DMS114 treated with DMSO at 0.1 percent for 48 hours (cell line): Measurements from ENCODE around the gene TMEM269.
A peak's percentile ranks its signal among the peaks of the same experiment; 100 is the strongest.
"Not testable (repeated sequence)": the region's sequence is repeated elsewhere in the genome, so short reads cannot be mapped to it uniquely, and the experiment has no call there.

ENCODE experiments used
- DNase-seq: peaks from one replicate; lab custom pipeline; 2025; ENCODE audit not compliant: unreplicated experiment; lab: John Stamatoyannopoulos, UW

Gene TMEM269

DNA sequence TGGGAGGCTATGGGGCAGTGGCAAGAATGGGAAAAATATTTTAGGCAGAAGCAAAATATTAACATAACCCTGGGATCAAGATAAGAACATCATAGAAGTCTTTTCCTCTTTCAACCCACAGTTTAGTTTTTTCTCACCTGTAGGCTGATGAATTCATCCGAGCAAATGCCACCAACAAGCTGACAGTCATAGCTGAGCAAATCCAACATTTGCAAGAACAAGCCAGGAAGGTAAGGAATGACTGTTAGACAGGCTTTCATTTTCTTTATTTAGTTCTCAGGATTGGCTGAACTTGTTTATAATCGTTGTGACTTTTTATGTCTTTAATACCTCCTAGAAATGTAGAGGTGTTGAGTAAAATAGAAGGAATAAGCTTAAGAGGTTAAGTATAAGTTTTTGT lies 11.4 kb upstream of the TMEM269 start:
- no peak for DNase-seq

DNA sequence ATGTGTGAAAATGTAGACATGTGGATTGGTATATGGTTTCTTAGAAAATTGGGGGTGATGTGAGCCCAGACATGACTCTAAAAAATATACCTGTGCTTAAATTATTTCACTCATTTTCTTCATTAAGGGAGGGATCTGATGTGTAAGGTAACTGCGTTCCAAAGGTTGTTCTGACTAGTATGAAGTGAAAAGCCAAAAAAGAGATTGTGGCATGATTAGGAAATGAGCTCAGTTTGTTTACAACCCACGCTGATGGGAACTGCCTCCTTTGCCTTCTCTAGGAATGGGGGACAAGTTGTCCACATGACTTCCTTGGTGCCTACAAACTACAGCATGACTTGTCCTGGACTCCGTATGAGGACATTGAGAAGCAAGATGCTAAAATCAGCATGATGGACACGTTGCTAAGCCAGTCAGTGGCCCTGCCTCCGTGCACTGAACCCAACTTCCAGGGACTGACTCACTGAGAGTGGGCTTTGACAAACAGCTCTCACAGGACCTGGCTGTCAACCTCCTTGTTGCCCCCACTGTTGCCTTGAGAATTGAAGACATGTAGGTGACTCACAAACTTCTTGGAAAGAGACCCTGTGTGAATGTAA lies 9.8 kb upstream of the TMEM269 start:
- DNase-seq: no peak

DNA sequence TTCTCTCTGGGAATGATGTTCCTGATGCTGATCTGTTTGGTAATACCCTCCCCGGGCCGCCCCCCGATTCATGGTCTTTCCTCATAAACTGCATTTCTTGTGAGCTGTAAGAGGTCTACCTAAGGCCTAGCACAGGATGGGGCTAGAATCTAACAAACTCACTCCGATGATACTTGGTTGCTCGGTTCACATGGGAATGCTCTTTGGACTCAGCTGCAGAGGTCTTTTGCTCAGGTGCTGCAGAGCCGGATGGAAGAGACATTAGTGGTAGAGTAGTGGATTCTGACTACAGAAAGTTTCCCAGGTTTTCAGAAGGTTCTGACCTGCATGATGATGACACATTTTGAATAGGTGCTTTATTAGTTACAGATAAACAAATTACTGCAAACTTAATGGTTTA lies 8.3 kb upstream of the TMEM269 start:
- no peak for DNase-seq

DNA sequence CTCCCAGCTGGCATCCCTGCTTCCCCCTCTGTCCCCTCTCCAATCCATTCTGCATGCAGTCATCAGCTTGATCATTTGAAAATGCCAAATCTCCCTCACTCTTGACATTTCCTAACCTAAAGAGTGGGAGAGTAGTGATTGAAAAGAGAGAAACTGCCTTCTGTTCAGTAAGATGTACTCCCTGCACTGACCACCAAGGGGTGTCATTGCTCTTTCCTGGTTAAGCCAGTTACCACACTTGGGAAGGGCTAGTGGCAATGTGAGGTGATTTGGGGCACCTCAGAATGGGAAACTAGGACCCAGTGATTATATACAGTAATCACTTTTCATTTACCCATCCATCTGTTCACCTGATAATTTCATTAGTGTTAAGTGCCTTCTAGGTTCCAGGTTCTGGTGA lies 6.9 kb upstream of the TMEM269 start:
- DNase-seq: peak; percentile 27

DNA sequence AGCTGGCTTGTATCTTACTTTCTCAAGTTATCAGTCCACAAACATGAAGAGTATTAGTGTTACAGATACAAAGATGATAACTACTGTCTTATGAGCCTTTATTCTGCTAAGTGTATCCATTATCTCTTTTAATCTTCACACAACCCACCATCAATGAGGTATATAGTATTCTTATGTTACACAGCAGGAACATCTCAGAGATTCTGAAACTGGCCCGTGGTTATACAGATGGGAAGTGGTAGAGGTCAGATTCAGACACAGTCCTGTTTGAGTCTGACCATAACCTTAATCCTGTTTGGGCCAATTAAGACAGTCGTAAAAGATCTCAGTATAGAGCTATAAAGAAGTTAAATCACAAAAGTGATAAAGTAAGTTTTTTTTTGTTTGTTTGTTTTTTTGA lies 5.1 kb upstream of the TMEM269 start:
- DNase-seq: no peak

DNA sequence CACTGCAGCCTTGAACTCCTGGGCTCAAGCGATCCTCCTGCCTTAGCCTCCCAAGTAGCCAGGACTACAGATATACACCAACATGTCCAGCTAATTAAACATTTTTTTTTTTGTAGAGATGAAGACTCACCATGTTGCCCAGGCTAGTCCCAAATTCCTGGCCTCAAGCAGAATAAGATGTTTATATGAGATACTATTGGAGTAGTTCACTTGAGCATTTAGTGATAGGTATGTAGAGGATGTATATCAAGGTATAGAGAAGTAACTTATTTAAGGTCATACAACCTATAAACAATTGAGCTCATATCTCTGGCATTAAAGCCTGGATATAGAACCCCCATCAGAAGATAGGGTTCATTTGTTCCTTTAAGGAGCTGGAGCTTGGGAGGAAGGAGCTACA lies 4.6 kb upstream of the TMEM269 start:
- no peak for DNase-seq

DNA sequence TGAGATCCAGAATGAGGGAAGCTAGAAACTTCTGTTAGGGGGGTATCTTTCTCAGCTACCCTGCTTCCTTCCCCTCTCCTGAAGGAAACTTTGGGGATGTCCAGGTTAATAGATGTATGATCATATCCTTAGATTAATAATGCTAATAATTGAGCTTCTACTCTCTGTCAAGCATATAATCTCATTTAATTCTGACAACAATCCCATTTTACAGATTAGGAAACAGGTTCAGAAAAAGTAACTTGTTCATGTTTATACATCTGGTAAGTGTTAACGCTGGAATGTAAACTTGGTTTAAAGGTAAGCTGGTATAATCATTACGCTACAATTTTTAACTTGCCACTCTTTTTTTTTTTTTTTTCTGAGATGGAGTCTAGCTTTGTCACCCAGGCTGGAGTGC lies 1.7 kb upstream of the TMEM269 start:
- no peak for DNase-seq

DNA sequence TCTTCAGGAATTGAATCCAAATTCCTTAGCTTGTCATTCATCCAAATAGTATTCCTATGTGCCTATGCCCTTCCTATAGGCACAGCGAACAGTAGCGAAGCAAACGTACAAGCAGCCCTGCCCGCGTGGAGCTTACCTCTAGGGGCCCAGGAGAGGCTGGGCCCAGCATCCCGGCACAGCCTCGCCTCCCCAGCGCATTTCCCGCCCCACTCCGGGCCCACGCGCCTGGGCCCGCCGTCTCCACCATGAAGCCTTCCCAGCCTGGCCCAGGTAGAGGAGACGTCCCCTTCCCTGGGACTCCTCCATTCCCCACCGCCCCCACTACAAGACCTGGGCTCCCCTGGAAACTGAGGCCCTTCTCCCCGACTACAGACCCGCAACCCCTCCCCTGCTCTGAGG lies 245 bp upstream of the TMEM269 start:
- DNase-seq: no peak

DNA sequence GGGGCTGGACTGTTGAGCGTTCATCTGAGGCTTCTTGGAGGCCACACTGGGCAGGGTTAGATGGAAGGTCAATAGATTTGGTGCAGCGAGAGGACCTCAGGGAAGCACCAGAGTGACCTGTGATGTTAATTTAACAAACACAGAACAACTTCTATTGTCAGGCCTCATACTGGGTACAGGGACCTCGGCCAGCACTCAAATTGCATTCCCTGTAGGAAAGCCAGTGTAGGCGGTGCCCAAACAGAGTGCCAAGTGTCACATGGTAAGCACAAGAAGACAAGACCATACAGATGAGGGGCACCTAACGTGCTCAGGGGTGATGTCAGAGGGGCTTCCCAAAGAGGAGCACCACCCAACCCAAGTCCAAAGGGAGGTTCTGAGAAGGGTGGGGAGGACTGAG lies 1.3 kb downstream of the TMEM269 start:
- no peak for DNase-seq

DNA sequence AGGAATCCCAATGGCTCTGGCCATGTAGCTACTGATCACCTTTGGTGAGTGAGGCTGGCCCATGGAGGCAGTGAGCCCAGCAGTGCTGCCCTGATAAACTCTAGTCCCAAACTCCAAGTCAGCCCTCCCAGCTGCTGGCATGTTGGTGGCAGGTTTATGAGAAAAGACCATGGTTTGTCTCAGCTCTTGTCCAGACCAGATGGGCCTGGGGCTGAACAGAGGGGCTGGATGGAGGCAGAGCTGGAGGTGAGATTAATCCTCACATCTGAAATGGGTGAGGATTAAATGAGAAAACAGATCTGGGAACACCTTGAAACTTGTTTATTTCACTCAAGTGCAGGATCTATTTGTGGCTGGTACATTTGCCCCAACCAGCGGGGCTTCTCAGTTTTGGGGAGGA lies 3.2 kb downstream of the TMEM269 start:
- no peak for DNase-seq

DNA sequence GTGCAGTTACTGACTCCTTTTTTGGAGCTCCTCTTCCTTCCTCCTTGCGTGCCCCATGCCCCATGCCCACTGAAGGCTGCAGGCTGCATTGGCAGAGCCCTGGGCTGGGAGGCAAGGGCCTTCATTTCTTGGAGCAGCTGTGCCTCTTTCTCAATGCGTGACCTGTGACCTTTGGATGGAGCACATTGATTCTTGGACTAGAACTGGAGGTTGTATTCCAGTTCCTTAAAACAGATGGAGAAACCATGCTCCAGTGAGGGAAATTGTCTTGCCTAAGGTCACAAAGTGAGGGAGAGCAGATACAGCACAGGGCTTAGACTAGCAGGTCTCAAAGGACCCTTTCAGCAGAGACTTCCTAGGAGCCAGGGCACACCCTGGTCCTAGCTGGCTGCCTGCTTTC lies 9.0 kb downstream of the TMEM269 start:
- DNase-seq: no peak

DNA sequence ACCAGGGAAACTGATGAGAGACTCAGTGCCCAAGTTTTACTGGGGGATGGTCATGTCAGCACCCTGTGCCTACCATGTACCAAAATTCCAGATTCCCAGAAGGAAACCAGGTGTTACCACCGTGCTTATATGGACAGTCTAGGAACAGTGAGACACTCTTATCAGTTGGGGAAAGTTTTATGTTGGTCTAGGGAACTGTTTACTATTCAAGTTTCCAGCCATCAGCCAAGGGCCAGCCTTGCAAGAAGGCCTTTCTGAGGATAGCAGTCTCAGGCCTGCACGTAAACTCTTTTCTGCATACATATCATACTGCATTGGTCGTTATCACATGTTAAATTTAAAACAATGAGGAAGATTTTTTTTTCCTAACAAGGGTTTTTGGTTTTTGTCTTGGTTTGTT lies 12.6 kb downstream of the TMEM269 start:
- DNase-seq: no peak

DNA sequence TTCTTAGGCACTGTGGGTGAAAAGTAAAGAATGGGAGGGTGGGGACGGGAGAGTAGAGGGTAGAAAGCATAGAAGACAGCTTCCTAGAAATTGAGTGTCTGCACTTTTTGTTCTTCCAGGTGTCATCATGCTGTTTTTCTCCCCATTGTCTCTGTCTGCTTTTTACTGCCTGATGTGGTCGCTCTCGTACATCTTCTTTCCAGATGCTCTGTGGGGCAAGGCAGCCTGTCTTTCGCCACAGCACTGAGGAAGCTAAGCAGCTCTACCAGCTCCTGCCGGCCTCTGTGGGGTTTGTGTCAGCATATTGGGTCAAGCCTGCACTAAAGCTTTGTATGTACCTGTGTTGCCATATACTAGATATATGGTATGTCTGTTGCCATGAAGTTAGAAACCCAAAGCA lies 13.2 kb downstream of the TMEM269 start:
- no peak for DNase-seq

DNA sequence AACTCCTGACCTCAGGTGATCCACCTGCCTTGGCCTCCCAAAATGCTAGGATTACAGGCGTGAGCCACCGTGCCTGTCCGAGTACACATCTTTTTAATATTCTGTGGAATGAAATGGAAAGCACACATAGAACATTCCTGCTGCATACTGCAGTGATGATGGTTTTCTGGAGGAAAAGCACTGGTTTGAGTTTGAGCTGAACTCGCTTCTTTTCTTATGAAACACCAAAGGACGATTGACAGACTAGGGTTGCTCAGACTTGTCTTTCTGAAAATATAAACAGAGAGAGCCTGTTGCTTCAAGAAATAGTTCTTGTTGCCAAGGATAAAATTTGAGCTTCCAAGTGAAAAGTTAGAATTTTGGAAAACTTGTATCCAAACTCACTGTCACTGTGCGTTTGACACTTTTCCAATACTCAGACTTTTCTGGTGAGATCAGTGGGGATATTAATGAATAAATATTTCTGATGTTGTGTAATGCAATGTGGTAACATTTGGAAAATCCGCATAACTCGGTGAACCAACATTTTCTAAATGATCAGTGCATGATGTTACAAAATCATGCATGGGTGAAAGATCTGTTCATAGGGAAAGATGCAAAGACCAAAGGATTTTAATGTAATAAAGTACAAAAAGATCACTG lies 17.2 kb downstream of the TMEM269 start:
- no peak for DNase-seq

DNA sequence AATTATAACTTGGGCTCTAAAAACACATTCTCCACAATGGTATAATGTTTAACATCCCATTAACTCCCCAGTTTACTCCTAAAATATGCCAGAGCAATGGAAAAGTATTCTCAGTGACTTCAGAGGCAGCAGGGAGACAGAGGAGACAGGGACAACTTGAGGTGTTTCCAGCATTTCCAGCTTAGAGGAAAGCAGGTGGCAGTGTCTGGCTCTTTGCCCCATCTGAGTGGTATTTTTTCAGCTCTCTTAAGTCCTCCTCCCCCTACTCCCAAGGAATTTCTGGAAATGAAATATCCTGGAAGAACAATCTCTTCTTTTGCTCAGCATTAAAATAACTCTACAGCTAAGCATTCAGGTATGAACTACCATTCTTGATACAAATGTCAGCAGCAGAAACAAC lies 21.4 kb downstream of the TMEM269 start:
- no peak for DNase-seq

DNA sequence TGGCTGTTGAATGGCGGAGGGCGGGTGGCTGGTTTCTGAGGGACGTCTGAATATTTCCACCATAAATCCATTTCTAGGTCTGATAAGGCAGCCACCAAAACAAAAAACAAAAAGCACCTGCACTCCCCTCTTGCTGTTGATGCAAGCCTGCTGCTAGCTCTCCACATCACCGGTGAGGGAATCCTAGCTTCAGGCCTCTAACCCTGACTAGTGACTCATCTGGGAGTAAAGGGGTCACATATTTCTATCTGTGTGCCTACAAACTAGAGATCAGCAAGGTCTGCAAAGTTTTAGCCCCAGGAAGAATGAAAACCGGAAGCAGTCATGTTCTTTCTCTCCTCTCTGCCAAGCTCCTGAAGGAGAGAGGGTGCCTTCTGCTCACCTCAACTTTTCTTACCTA lies 21.8 kb downstream of the TMEM269 start:
- no peak for DNase-seq

DNA sequence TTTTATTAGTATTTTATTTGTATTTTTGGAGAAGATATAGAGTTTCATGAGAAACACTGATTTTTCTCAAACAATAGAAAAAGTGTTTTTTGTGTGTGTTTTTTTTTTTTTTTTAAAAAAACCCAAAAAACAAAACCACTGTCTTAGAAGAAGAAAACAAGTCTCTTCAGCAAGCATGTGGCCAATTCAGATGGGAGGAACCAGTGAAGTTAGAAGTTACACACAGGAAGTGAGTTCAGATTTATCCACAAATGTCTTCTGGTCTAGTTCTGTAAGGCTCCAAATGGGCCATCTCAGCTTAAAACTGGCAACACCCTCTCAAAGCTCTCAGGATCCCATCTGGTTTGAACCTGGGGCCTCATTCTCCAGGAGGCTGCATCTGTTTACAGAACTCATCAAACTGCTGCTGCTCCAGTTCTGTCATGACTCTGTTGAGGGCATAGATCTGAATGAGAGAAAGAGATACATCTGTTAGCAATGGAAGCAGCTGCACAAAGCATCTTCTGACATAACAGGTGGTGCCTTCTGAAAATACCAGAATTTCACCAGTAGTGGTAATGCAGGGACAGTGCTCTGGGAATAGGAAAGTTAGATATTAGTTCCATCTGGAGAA lies 22.4 kb downstream of the TMEM269 start:
- no peak for DNase-seq

DNA sequence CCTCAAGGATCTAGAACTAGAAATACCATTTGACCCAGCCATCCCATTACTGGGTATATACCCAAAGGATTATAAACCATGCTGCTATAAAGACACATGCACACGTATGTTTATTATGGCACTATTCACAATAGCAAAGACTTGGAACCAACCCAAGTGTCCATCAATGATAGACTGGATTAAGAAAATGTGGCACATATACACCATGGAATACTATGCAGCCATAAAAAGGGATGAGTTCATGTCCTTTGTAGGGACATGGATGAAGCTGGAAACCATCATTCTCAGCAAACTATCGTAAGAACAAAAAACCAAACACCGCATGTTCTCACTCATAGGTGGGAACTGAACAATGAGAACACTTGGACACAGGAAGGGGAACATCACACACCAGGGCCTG lies 30.0 kb downstream of the TMEM269 start:
- DNase-seq: not testable (repeated sequence)

DNA sequence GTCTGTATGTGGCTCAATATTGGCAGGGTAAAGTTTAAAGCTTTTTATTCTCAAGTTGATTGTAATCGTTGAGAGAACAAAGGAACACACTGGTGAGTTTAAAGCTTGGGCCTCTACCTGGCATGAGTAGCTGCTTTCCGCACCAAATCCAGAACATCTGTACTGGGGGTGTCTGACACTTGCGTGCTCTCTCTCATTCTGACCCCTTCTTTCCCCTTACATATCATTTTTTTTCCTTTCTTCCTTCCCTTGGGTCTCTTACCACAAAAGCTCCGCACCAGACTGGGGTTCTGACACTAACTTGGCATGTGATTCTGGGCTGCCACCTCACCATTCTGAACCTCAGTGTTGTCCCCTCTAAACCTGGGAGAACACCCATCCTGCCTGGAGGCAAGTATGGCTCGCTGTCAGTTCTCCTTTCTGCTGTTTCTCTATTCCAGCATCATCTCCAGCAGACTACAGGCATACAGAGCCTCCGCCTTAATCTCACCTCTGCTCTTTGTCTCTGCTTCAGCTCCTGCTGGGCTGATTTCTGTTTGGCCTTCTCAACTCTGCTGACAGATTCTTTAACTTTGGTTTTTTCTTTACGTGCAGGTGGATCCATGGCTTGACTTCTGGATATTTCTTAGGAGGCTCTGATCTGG lies 31.3 kb downstream of the TMEM269 start:
- no peak for DNase-seq

DNA sequence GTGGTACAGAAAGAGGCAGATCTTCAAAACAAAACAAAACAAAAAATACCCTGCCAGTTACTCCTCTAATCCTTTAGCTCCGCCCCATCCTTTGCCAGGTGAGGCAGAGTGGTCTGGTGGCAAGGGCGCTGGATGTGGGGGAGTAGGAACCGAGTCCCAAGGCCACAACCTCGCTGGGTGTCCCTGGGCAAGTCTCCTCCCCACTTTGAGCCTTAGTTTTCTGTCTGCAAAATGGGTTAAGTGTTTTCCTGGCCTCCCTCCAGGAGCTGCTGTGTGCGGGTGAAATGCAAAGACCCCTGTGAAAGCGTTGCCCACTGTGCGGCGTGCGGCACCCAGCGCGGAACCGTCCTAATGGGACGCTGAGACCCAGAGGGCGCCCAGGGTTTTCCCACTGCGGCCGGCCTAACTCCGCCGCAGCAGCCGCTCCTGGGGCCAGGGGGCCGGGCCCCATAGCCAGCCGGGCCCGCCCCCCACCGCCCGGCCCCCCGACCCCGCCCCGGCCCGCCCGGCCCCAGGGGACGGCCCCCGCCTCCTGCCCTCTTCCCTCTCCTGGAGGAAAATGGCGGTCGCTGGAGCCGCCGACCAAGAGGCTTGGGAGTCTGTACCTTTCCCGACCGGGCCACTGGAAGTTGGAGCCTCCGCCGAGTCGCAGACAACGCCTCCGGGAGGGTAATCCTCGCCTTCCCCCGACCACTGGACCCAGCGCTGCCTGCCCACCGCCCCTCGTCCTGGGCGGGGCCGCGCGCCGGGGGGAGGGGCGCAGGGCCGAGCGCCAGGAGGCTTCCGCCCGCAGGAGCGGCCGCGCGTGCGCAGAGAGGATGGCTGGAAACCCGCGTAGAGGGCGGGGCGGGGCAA lies 32.0 kb downstream of the TMEM269 start, which contains the start of the genes ERMAP and SVBP:
Gene ERMAP (plus strand): TSS at position 538 of the 855 bp plus-strand sequence. CDS start 13,327 bp downstream, outside the sequence.
Gene SVBP (minus strand): TSS at position 813 of the 855 bp plus-strand sequence. CDS start 853 bp downstream, outside the sequence.
- DNase-seq: peak; percentile 79

DNA sequence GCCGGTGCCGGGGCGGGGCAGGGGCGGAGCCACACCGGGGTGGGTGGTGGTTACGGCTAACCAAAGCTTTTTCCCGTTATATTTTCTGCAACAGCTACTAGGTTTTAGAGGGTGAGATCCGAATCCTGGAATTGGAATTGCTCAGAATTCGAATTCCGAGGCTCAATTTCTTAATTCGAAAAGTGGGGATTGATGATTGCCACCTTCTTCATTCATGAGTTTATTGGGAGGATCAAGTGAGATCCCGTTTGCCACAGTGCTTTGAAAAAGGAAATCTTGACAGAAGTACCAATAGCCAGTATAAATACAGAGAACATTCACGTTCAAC lies 32.6 kb downstream of the TMEM269 start:
- peak; percentile 79 for DNase-seq
